Measurements from ENCODE around the gene HDAC3.
"Not testable (repeated sequence)": the region's sequence is repeated elsewhere in the genome, so short reads cannot be mapped to it uniquely, and the experiment has no call there.

Gene HDAC3

DNA sequence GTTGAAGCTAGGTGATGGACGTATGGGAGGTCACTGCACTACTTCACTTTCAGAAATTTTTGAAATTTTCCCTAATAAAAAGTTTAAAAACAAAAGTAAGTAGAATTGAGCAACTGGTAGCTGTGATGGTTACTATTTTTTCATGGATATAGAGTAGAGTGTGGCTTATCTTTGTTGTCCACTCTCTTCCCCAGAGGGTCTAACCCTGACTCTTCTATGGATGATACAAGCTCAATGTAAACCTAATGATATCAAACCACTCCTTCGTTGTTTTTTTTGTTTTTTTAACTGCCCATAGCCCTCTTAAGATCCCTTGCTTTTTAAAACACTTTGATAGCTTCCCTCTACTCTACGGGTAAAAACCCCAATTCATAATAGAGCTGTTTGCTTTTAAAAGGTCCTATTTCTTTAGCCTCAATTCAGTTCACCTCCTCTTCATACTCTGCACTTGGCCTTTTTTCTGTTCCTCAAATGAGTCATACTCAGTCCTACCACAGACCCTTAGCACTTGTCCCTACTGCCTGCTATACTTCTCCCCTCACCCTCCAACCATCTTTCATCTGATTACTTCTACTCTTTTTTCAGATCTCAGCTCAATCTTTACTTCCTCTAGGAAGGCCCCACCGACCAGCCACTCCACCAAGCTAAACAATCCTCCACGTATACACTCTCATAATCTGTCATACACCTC is 2.6 kb downstream of the HDAC3 start:
- DNase-seq, result no peak

DNA sequence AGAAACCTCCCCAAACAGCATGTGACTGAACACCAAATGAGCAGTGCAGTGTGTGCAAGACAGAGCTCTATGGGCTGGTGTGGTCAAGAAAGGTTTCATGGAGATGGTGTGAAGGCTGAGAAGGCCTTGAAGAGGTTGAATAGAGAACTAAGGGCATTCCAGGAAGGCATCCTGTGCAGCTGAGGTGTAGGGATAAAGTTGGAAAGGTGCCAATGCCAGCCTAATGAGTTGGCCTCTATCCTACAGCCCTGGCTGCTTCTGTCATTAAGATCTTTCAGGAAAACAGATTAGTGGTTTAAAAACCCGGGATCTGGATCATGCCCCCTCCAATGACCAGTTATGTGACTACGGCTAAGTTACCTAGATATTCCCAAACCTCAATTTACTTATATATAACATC is 4.0 kb downstream of the HDAC3 start:
- peak; percentile 21 for DNase-seq

DNA sequence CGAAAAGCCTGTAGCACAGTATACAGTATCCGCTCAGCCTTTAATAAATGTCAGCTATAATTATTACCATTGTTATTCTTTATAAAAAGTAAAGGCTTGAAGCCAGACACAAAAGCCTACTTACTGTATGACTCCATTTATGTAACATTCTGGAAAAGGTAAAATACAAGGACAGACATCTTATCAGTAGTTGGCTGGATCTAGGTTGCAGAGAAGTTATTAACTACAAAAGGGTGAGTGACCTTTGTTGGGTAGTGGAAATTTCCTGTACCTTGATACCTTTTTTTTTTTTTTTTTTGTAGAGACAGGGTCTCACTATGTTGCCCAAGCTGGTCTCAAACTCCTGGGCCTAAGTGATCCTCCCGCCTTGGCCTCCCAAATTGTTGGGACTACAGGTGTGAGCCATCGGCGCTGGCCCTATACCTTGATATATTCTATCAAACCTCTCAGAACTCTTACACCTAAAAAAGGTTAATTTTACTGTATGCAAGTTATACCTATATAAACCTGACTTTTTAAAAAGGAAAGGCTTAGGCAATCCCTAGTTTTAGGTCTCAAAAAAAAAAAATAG is 6.0 kb downstream of the HDAC3 start:
- no peak for DNase-seq

DNA sequence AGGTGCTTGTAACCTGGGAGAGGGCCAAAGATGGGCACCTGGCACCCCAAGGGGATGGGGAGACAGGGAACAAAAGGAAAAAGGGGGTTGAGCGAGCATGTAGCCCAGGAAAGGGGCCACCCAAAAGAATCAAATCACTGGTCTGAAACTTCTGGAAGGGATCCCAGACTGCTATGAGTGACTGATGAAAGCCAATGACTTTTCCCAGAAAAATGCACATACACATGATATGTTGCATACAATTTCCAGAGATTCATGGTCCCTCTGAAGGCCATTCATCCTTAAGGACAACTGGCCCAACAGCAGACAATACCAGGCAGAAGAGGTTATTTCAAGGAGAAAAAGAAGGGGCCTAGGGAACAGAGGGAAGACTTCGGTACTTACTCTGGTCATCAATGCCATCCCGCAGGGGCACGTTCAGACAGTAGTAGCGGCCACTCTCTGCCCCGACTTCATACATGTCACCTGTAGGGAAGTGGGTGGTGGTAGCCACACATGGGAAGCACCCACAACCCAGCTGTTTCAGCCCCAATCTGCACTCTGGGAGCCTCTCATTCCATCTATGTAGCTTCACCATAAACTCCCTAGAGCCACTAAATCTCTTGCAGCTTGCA is 8.4 kb downstream of the HDAC3 start:
- DNase-seq, result no peak

DNA sequence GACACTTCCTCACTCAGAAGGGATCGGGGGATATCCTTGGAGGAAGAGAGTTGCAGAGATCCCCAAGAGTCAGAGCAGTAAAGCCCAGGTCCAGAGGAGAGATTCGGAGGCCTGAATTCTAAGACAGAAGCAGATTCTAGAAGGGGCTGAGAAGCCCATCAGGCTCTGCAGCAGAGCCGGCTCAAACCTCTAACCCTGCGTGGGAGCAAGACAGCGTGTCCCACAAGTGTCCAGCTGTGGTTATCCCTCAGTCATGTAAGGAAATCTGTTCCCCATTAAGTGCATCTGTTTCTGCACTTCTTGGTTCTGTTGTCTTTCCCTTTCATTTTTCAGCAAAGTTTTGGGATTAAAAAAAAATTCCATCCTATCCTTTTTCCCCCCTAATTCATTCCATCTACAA is 13.0 kb downstream of the HDAC3 start:
- no peak for DNase-seq

DNA sequence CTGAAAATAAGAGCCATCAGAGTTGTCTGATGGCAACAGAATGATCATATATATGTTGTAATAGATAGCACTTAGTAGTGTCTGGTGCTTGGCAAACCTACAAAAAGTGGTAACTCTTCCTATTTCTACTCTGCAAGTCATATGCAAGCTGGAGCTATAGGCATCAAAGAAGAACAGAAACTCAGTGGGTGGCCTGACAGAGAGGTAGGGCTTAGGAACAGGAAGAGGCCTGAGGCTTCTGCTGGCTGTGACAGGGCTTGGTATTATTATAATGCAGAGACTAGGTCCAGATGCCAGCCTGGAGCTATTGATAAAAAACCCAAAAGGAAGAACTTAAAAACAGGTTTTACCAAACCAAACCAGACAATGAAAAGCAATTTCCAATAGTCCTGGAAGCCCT is 13.5 kb downstream of the HDAC3 start:
- DNase-seq, result no peak

DNA sequence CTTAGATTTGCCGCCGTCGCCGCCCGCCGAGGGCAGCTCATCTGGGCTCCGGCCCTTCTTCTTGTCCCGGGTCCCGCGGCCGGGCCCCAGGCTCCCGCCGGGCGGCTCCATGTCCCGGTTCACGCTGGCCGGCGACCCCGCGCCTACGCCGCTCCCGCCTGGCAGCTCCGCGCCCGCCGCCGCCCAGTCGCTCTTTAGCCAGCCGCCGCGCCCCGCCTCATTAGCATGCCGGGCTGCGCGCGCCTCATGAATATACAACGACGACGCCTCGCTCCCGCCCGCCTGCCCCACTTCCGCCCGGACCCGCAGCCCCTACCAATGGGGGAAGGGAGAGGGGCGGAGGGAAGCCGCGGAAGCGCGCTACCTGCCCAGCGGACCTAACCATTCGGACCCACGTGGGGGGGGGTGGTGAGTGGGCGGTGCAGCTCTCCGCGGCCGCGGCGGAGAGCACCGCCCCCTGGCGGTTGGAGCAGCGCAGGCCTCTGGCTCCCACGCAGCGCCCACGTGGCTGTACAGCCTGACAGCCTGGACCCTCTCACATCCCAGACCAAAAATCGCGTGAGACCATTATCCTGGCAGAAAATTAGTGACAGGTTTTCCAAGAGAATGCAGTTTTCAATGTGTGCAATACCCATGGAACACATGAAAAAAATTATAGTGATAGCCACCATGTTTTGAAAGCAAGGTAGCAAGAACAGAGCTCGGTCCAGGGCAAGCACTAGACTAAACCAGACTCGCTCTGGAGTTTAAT is 17.7 kb downstream of the HDAC3 start, which contains the start of gene DIAPH1:
Gene DIAPH1 (minus strand): TSS at position 197 of the 751 bp plus-strand sequence. CDS start 86 bp downstream, at position 111.
- peak; percentile 99 for DNase-seq

DNA sequence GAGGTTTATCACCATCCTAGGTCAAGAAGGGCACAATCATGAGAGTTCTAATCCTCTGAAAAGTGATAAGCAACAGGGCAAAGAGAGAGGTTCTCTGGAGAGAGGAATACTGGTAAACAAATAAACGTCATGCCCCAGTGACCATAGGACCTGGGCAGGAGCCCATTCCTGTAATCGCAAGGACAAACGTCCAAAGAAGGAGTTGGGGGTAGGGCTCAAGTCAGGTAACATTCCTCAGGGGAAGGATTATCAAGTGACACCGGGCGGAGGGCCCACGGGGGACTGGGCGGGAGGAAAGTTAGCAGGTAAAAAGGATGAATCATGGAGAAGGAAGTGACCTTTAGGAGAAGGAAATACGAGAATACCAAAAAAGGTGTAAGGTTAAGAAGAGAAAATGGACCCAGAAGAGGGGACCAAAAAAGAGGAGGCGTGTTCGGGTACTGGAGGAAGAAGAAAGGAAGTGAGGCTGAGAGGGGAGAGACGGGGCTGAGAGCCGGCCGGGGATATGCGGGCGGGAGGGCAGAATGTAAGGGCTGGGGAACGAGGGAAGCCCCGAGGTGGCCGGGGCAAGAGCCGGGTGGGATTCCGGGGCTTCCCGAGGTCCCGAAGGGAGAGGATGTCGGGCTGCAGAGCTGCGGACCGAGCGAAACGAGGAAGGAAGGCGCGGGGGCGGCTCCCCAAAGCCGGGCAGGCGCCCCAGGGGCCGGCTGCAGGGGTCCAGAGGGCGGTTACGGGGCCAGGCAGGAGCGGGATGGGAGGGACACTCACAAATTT is 18.4 kb downstream of the HDAC3 start:
- peak; percentile 85 for DNase-seq

DNA sequence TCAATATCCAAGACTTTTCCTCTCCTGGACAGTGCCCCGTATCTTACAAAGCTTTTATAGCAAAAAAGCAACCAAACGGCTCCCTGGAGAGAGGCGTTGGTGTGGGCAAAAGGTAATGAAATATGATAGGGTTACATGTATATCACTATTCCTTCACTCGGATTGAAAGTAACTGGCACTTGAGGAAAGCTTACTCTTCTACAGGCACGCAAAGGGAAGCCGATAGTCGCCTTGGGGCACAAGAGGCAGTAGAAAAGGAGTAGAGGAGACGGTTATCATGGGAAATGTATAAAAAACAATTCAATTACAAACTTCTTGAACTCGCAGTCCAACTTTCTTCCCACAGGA is 19.0 kb downstream of the HDAC3 start:
- peak; percentile 45 for DNase-seq

DNA sequence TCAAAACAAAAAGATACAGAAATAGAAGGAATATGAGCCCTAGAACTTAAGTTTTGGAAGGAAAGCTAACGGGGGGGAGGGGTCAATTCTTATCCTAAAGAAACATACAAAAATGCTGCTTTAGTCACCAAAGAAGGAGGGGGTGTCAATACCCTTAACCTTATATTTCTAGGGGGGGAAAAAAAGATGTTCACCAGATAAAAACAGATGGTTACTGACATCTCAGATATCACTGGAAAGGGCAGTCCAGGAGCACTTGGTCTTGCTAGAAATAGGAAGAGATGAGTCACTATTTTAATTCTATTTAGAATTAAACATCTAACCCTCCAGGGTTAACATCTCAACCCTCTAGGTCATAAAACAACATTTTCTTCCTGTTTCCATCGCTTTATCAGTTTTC is 19.5 kb downstream of the HDAC3 start:
- DNase-seq, result no peak

DNA sequence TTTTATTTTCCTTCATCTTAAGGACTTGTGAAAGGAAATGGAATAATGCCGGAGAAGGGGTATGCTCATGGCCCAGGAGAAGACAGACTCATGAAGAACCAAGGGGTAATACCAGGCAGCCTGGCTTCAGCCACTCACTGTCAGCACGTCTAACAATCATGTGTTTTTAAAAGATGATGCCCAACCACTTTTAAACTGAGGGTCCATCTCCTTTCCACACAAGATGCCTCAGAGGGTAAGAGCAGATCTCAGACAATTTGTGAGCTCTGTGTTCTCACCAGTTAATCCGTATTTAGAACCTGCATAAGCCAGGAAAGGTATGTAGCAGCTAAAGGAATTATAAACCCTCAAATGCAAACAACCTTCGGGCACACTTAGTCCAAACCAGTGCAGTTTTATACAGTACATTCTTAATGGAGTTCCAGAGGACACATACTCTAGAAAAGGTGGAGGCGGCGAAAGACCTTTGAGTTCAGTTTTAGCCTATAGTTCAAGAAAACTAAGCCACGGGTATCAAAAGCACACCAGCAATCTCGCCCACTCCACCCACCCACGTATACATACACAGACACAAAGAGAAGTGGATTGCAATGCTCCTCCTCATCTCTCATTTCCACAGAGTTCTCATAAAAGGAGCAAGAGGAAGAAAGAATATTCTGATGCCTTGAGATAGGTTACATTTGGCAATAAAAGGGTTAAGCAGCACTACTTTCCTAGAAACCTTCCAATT is 20.5 kb downstream of the HDAC3 start:
- DNase-seq, result no peak

DNA sequence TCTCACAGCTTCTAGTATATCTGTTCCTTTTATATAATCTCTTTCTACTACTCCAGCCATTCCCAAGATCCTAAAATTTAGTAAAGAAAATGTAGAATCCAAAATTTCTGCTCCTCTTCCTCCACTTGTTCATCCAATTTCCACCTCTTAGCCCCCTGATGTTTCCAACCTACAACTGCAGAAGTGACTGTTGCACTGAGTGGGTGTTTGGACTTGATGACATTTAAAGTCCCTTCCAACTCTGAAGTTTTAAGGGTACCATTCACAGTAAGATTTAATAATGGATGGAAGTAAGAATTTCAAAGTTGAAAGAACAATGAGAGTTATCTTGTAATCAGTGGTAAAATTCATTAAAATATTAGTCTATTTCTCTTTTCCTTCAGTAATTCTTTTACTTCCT is 23.3 kb downstream of the HDAC3 start:
- no peak for DNase-seq

DNA sequence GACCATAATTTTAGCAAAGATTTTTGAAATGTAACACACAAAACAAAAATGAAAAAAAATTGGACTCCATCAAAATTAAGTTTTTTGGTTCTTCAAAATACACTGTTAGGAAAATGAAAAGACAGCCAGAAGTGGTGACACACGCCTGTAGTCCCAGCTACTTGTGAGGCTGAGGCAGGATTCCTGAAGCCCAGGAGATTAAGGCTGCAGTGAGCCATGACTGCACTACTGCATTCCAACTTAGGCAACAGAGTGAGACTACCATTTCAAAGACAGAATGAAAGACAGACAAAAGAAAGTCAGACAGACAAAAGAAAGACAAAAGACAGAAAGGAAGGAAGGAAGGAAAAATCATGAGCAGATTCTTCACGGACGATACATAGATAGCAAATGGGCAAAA is 25.4 kb downstream of the HDAC3 start:
- DNase-seq, result no peak

DNA sequence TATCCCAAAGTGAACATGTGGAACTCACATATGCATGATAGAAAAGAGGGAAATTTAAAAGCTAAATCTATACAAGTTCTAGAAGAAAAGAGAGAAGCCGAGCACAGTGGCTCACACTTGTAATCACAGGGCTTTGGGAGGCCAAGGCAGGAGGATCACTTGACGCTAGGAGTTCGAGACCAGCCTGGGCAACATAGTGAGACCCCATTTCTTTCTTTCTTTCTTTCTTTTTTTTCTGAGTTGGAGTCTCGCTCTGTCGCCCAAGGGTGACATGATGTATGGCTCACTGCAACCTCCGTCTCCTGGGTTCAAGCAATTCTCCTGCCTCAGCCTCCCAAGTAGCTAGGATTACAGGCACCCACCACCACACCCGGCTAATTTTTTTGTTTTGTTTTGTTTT is 26.7 kb downstream of the HDAC3 start:
- not testable (repeated sequence) for DNase-seq

DNA sequence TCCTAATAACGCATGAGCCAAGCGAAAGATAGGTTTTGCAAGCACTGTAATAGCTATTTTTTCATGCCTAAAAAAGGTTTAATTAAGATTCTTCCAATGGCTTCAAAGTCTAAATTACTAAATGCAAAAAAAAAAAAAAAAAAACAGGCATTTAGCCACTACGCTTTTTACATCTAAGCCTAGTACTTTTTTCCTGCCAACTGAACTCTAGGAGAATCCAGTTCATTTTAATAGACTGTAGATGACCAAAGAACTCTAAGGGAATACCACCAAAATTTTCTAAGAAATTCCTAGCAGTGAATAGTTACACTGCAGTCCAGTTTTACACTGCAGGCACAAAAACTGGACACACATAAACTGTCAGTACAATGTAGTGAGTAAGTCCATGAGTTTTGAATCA is 27.6 kb downstream of the HDAC3 start:
- DNase-seq, result no peak

DNA sequence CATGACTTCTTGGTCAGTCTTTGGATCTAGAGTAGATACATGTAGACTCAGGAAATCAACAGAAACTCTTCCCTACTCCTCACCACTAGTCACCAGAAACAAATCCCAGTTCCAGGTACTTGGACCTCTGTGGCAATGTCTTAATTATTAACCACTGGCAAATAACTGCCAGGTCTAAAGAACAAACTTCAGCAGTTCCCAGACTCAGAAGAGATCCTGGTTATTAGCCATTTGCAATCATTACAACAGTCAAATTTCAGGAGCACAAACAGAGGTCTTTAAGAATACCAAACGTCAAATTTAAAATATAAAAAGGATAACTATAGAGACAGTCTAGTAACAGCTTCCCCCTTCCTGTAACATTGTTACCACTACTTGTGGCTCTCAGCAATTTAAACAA is 28.1 kb downstream of the HDAC3 start:
- peak; percentile 16 for DNase-seq

DNA sequence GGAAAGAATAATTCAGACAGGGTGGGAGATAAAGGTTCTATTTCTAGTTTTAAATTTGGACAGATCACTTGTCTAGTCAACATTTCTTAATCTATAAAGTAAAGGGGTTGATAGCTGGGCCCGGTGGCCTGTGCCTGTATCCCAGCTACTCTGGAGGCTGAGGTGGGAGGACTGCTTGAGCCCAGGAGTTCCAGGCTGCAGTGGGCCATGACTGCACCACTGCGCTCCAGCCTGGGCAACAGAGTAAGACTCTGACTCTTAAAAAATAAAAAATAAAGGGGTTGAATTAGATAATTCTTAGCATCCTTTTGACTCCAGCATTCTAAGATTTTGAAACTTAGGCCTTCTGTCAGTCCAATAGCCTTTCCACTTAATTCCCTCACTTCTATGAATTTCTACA is 28.6 kb downstream of the HDAC3 start:
- no peak for DNase-seq

DNA sequence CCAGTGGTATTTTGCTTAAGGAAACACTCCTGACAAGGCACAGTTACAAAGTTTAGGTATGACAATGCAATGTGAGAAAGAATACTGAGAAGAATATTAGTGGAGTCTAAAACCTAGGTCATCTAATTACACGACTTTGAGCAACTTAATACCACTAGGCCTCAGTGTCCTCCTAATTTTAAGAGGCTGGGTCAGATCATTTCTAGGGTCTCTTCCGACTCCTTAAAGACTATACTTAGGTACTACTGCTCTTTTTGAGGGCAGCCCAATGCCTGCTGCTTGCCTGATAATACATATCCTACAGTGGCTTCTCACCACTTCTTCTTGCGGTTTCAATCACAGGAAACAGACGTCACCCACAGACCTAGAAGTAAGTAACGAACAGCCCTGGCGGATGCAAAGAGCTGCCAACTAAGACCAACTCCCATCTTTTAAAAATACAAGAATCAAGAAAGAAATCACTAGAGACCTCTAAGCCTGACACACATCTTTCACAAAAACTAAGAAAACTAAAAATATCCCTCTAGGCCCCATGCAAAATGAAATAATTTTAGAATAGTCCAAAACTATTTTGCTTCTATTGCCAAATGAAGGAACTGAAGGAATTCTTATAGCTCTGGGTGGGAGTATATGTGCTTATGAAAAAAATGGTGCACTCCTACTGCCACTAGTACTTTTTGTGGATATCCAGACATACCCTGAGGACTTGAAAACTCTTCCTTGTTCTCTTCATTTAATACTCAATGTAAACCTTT is 30.9 kb downstream of the HDAC3 start:
- no peak for DNase-seq

DNA sequence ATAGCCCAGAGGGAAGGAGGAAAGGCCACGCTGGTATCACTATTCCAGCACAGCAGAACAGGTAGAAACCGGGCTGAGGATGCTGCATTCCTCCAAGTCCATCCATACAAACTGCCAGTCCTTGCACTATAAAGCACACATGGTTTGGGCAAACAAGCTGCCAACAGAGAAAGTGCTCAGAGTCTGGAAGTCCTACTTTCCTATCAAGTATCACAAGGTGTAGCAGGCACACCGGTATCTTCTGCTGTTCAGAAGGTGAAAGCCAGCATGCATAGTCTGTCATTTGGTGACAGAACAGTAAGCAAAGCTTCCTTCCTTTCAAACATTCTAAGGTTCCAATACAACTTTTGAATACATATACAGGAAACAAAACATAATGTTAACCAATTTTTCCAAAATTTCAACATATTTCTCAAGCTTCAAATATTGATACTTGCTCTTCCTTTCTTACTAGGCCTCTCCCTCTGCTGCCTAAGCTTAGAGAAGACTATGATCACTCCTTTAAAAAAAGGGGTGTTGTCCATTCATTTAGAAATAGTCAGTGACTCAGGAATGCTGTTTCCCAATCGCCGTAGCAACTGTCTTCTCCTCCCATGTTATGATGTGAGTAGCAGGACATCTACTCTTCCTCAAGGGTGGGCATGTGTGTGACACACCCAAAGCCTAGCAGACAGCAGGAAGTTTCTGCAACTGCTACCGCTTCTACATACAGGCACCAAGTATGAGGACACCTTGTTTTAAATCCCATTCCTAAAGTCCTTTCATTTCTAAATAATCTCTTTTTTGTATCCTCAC is 32.5 kb downstream of the HDAC3 start:
- DNase-seq, result peak; percentile 58

DNA sequence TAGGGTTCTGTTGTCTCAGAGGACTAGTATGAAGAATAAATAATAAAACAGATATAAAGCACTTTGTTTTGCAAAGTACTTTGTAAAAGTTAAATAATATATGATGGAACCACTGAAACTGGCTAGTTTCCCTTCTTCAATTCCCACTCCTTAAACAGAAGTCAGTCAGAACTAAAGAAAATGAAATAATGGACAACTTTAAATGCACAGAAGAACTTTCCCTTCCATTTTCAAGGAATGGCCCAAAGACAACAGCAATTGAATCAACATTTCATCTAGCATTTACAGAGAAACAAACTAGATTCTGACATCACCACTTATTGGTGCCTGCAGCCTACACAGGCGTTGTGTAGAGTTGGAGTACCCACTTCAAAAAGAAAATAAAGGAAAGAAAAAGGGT is 34.0 kb downstream of the HDAC3 start:
- DNase-seq, result no peak
